ENCODE results near the gene POLR1C.
A peak's percentile ranks its signal among the peaks of the same experiment; 100 is the strongest.
"Not testable (repeated sequence)": the region's sequence is repeated elsewhere in the genome, so short reads cannot be mapped to it uniquely, and the experiment has no call there.

Gene POLR1C

GRCh38 chr6:43492673-43493072, 24.2 kb upstream of the POLR1C start:
- no peak for DNase-seq (ENCODE audit: low read depth)

- no peak for DNase-seq (ENCODE audit: low read depth)
Measured at GRCh38 chr6:43493230-43493629, 23.7 kb upstream of the POLR1C start.

- DNase-seq (ENCODE audit: low read depth): no peak
Measured at GRCh38 chr6:43493833-43494232, 23.1 kb upstream of the POLR1C start.

GRCh38 chr6:43494321-43494720, 22.6 kb upstream of the POLR1C start:
- DNase-seq (ENCODE audit: low read depth): no peak

GRCh38 chr6:43494766-43495165, 22.1 kb upstream of the POLR1C start:
- no peak for DNase-seq (ENCODE audit: low read depth)

- no peak for DNase-seq (ENCODE audit: low read depth)
Measured at GRCh38 chr6:43495409-43495941, 21.4 kb upstream of the POLR1C start.

- DNase-seq (ENCODE audit: low read depth): no peak
Measured at GRCh38 chr6:43496370-43497128, 20.3 kb upstream of the POLR1C start.

- no peak for DNase-seq (ENCODE audit: low read depth)
Measured at GRCh38 chr6:43497129-43497396, 19.8 kb upstream of the POLR1C start.

- no peak for DNase-seq (ENCODE audit: low read depth)
Measured at GRCh38 chr6:43497689-43498088, 19.2 kb upstream of the POLR1C start.

GRCh38 chr6:43498291-43498690, 18.6 kb upstream of the POLR1C start:
- DNase-seq (ENCODE audit: low read depth): not testable (repeated sequence)

GRCh38 chr6:43499028-43499815, 17.7 kb upstream of the POLR1C start:
- DNase-seq (ENCODE audit: low read depth): no peak

GRCh38 chr6:43500921-43501320, 16.0 kb upstream of the POLR1C start:
- DNase-seq (ENCODE audit: low read depth): no peak

- DNase-seq (ENCODE audit: low read depth): no peak
Measured at GRCh38 chr6:43502666-43503065, 14.2 kb upstream of the POLR1C start.

GRCh38 chr6:43503443-43503842, 13.4 kb upstream of the POLR1C start:
- DNase-seq (ENCODE audit: low read depth): no peak

- DNase-seq (ENCODE audit: low read depth): no peak
Measured at GRCh38 chr6:43504756-43505593, 11.9 kb upstream of the POLR1C start.

- no peak for DNase-seq (ENCODE audit: low read depth)
Measured at GRCh38 chr6:43505718-43506117, 11.2 kb upstream of the POLR1C start.

- no peak for DNase-seq (ENCODE audit: low read depth)
Measured at GRCh38 chr6:43506171-43506570, 10.7 kb upstream of the POLR1C start.

- DNase-seq (ENCODE audit: low read depth): peak; percentile 64
Measured at GRCh38 chr6:43506667-43507471, 10.0 kb upstream of the POLR1C start.

GRCh38 chr6:43508481-43509141, 8.3 kb upstream of the POLR1C start:
- no peak for DNase-seq (ENCODE audit: low read depth)

- no peak for DNase-seq (ENCODE audit: low read depth)
Measured at GRCh38 chr6:43509142-43509983, 7.5 kb upstream of the POLR1C start.
